ENCODE measurements around the gene CSNK1G1.

Gene CSNK1G1

DNA sequence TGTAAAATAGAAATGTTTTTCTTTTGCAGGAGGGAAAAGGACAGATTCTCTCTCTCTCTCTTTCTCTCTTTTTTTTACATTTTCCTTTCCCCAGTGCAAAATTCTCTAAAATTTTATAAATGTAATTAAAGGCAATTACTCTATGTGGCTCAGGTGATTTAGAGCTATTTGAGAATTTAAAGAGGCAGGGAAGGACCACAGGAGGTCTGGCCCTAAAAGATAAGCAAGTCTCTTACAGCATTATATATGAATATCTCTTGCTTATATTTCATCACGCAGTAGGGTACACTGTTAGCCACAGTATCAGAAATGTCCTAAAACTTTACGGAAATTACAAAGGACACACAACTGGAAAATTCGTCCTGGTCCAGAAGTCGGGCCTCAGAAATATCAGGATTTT, 122.7 kb downstream of the CSNK1G1 start:
- no peak overlapping the region for H3K4me3 ChIP-seq (ENCODE audit: low read depth, low read length)
- TF ChIP-seq, protein P1, sequence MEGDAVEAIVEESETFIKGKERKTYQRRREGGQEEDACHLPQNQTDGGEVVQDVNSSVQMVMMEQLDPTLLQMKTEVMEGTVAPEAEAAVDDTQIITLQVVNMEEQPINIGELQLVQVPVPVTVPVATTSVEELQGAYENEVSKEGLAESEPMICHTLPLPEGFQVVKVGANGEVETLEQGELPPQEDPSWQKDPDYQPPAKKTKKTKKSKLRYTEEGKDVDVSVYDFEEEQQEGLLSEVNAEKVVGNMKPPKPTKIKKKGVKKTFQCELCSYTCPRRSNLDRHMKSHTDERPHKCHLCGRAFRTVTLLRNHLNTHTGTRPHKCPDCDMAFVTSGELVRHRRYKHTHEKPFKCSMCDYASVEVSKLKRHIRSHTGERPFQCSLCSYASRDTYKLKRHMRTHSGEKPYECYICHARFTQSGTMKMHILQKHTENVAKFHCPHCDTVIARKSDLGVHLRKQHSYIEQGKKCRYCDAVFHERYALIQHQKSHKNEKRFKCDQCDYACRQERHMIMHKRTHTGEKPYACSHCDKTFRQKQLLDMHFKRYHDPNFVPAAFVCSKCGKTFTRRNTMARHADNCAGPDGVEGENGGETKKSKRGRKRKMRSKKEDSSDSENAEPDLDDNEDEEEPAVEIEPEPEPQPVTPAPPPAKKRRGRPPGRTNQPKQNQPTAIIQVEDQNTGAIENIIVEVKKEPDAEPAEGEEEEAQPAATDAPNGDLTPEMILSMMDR (IDR thresholded peaks at IDR 0.05; ENCODE audit: low read depth, low read length, missing control alignments) = no peak
- no peak for DNase-seq (ENCODE audit: low read depth)
- in situ Hi-C loops (cut with HindIII; ENCODE audit: low sequenced_read_pairs) = no loop called here

GRCh38 chr15:64232400-64232799, 123.6 kb downstream of the CSNK1G1 start:
- in situ Hi-C loops (cut with HindIII; ENCODE audit: low sequenced_read_pairs) = no loop called here
- no peak overlapping the region for H3K4me3 ChIP-seq (ENCODE audit: low read depth, low read length)
- no peak for DNase-seq (ENCODE audit: low read depth)
- TF ChIP-seq, protein P1 (IDR thresholded peaks at IDR 0.05; ENCODE audit: low read depth, low read length, missing control alignments) = no peak

- no peak for DNase-seq (ENCODE audit: low read depth)
- TF ChIP-seq, protein P1 (IDR thresholded peaks at IDR 0.05; ENCODE audit: low read depth, low read length, missing control alignments) = no peak
- in situ Hi-C loops (cut with HindIII; ENCODE audit: low sequenced_read_pairs) = no loop called here
- H3K4me3 ChIP-seq (ENCODE audit: low read depth, low read length) = no peak overlapping the region
These were observed 126.7 kb downstream of the CSNK1G1 start for GRCh38 chr15:64229129-64229724.

DNA sequence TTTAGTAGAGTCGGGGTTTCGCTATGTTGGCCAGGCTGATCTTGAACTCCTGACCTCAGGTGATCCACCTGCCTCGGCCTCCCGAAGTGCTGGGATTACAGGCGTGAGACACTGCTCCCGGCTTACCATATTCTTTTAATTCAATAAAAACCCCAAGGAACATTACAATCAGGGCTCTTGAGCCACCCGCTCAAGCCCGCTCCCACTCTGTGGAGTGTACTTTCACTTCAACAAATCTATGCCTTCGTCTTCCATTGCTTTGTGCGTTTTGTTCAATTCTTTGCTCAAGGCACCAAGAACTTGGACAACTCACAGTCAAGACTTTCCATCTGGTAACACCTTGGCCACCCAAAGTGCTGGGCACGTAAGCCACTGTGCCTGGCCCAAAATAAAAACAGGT, 130.2 kb downstream of the CSNK1G1 start:
- no peak overlapping the region for H3K4me3 ChIP-seq (ENCODE audit: low read depth, low read length)
- no peak for DNase-seq (ENCODE audit: low read depth)
- in situ Hi-C loops (cut with HindIII; ENCODE audit: low sequenced_read_pairs) = no loop called here
- TF ChIP-seq, protein P1 (IDR thresholded peaks at IDR 0.05; ENCODE audit: low read depth, low read length, missing control alignments) = no peak

DNA sequence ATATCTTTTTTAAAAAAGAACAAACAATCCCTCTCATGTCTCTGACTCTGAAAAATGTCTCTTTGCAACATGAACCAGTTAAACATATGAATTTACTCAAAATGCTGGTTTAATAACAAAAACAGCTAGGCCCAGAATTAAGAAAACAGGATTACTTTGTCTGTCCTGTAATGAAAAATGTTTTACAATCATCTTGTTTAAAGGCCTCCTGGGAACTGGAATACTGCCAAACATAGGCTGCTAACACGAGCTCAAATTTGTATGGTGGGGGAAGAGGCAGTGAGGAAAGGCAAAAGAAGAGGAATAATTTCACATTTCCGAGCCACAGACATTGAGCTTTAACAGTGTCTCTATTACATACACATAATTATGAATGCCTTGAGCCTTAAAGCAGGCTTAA, 131.5 kb downstream of the CSNK1G1 start:
- in situ Hi-C loops (cut with HindIII; ENCODE audit: low sequenced_read_pairs) = loop anchor here (25.0 kb wide), 1 partner anchor 138 kb away; the partner anchor contains the start of gene CSNK1G1
- TF ChIP-seq, protein P1 (IDR thresholded peaks at IDR 0.05; ENCODE audit: low read depth, low read length, missing control alignments) = no peak
- H3K4me3 ChIP-seq (ENCODE audit: low read depth, low read length) = no peak overlapping the region
- DNase-seq (ENCODE audit: low read depth) = peak; percentile 45

- in situ Hi-C loops (cut with HindIII; ENCODE audit: low sequenced_read_pairs) = loop anchor here (25.0 kb wide), 1 partner anchor 138 kb away; the partner anchor contains the start of gene CSNK1G1
- TF ChIP-seq, protein P1 (IDR thresholded peaks at IDR 0.05; ENCODE audit: low read depth, low read length, missing control alignments) = no peak
- DNase-seq (ENCODE audit: low read depth) = no peak
- H3K4me3 ChIP-seq (ENCODE audit: low read depth, low read length) = no peak overlapping the region
These were observed 132.1 kb downstream of the CSNK1G1 start for GRCh38 chr15:64223882-64224281.

Measured in astrocyte of the cerebellum (primary cell).